ENCODE measurements around the gene CDR2.
"Not testable (repeated sequence)": the region's sequence is repeated elsewhere in the genome, so short reads cannot be mapped to it uniquely, and the experiment has no call there.

CDR2 gene

DNA sequence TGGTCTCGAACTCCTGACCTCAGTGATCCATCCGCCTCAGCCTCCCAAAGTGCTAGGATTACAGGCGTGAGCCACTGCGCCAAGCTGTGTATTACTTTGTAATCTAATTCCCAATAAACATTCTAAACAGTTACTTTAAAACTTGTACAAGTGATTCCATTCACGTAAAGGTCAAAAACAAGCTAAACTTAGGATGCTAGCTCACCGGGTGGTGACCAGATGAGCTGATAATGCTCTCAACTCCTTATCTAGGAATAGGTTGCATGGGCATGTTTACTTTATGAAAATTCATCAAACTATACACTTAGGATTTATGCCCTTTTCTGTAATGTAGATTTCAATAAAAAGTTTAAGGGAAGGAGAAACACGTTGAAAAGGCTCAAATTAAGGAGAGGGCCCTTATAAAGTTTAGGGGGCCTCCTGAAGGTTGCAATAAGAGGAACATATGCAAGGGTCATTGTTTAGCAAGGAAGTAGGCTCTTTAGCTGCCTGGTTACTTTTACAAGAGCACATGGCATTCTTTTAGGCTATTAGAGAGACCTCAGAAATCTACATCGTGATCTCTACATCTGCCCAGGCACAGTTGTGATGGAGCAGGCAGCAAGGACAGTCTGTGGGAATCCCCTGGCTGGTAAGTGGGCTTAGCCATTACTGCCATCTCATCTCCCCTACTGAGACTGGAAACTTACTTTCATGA, 13.3 kb downstream of the CDR2 start:
- peaks cover 44% of the 10 kb centered on the region for H3K36me3 ChIP-seq (ENCODE audit: control insufficient read depth, insufficient read depth, low read length, severe bottlenecking)
- H3K4me3 ChIP-seq (ENCODE audit: low read length), result no peak overlapping the region
- no peak for DNase-seq (ENCODE audit: low read depth)
- no peaks in the 10 kb centered on the region for H3K27me3 ChIP-seq (replicated peaks; ENCODE audit: control insufficient read depth, insufficient read depth, low read length)
- H3K9ac ChIP-seq (ENCODE audit: low read length), result no peak overlapping the region
- H3K4me1 ChIP-seq (ENCODE audit: control insufficient read depth, insufficient read depth, low read length), result peaks cover 5% of the 10 kb centered on the region
- no peaks in the 10 kb centered on the region for H3K9me3 ChIP-seq (ENCODE audit: control insufficient read depth, low read length)

DNA sequence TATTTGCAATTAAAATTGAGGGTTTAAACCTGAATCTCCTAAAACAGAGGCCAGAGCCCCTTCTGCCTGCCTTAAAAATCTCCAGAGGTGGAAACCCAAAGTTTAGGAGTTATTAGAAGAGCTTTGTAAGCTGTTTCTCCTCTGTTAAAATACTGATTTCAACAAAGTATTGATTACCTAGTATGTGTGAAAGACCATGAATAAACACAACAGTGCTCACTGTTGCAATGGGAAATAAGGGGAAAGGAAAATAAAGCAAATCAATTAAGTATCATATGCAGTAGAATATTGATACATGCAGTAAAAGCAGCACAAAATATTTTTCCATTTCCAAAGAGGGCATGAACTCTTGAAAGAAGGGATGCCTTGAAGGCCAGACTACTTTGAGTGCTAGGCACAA, 14.7 kb downstream of the CDR2 start:
- Histone ChIP-seq H3K4me1 (ENCODE audit: control insufficient read depth, insufficient read depth, low read length) (peaks cover 5% of the 10 kb centered on the region), H3K9me3 (ENCODE audit: control insufficient read depth, low read length) (no peaks in the 10 kb centered on the region), H3K4me3 (ENCODE audit: low read length) (no peak overlapping the region), H3K36me3 (ENCODE audit: control insufficient read depth, insufficient read depth, low read length, severe bottlenecking) (peaks cover 41% of the 10 kb centered on the region), H3K27me3 (replicated peaks; ENCODE audit: control insufficient read depth, insufficient read depth, low read length) (no peaks in the 10 kb centered on the region), H3K9ac (ENCODE audit: low read length) (no peak overlapping the region)
- no peak for DNase-seq (ENCODE audit: low read depth)

GRCh38 chr16:22358000-22358399, 16.4 kb downstream of the CDR2 start:
- no peak for DNase-seq (ENCODE audit: low read depth)
- H3K27me3 ChIP-seq (replicated peaks; ENCODE audit: control insufficient read depth, insufficient read depth, low read length), result no peaks in the 10 kb centered on the region
- peaks cover 24% of the 10 kb centered on the region for H3K36me3 ChIP-seq (ENCODE audit: control insufficient read depth, insufficient read depth, low read length, severe bottlenecking)
- H3K4me3 ChIP-seq (ENCODE audit: low read length), result no peak overlapping the region
- no peaks in the 10 kb centered on the region for H3K9me3 ChIP-seq (ENCODE audit: control insufficient read depth, low read length)
- peaks cover 18% of the 10 kb centered on the region for H3K4me1 ChIP-seq (ENCODE audit: control insufficient read depth, insufficient read depth, low read length)
- no peak overlapping the region for H3K9ac ChIP-seq (ENCODE audit: low read length)

GRCh38 chr16:22357635-22357971, 16.8 kb downstream of the CDR2 start:
- Histone ChIP-seq H3K9ac (ENCODE audit: low read length) (no peak overlapping the region), H3K4me3 (ENCODE audit: low read length) (no peak overlapping the region), H3K27me3 (replicated peaks; ENCODE audit: control insufficient read depth, insufficient read depth, low read length) (no peaks in the 10 kb centered on the region), H3K36me3 (ENCODE audit: control insufficient read depth, insufficient read depth, low read length, severe bottlenecking) (peaks cover 20% of the 10 kb centered on the region), H3K9me3 (ENCODE audit: control insufficient read depth, low read length) (no peaks in the 10 kb centered on the region), H3K4me1 (ENCODE audit: control insufficient read depth, insufficient read depth, low read length) (peaks cover 22% of the 10 kb centered on the region)
- DNase-seq (ENCODE audit: low read depth), result no peak

GRCh38 chr16:22356930-22357634, 17.3 kb downstream of the CDR2 start:
- Histone ChIP-seq H3K4me3 (ENCODE audit: low read length) (no peak overlapping the region), H3K9me3 (ENCODE audit: control insufficient read depth, low read length) (no peaks in the 10 kb centered on the region), H3K27me3 (replicated peaks; ENCODE audit: control insufficient read depth, insufficient read depth, low read length) (no peaks in the 10 kb centered on the region), H3K9ac (ENCODE audit: low read length) (no peak overlapping the region), H3K36me3 (ENCODE audit: control insufficient read depth, insufficient read depth, low read length, severe bottlenecking) (peaks cover 16% of the 10 kb centered on the region), H3K4me1 (ENCODE audit: control insufficient read depth, insufficient read depth, low read length) (peaks cover 27% of the 10 kb centered on the region)
- DNase-seq (ENCODE audit: low read depth), result no peak

DNA sequence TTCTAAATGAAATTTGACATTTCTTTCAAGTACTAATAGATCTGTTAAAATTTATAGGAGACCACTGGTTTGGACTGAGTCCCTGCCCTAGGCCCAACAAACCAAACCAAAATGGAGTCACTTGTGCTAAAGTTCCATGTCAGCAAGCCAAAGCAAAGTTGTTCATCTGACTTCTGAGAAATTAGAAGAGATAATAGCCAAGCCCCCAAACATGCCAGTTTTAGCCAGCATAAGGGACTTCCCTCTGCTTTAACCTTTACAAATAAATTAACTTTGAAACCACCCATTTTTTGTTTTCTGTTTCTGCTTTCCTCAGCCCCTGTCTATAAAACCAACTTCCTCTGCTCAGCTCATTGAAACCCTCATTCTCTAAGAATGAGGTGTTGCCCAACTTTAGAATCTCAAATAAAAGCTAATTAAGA, 18.9 kb downstream of the CDR2 start:
- H3K9ac ChIP-seq (ENCODE audit: low read length), result no peak overlapping the region
- H3K36me3 ChIP-seq (ENCODE audit: control insufficient read depth, insufficient read depth, low read length, severe bottlenecking), result peaks cover 17% of the 10 kb centered on the region
- H3K27me3 ChIP-seq (replicated peaks; ENCODE audit: control insufficient read depth, insufficient read depth, low read length), result no peaks in the 10 kb centered on the region
- peaks cover 23% of the 10 kb centered on the region for H3K4me1 ChIP-seq (ENCODE audit: control insufficient read depth, insufficient read depth, low read length)
- DNase-seq (ENCODE audit: low read depth), result no peak
- no peaks in the 10 kb centered on the region for H3K9me3 ChIP-seq (ENCODE audit: control insufficient read depth, low read length)
- H3K4me3 ChIP-seq (ENCODE audit: low read length), result no peak overlapping the region

DNA sequence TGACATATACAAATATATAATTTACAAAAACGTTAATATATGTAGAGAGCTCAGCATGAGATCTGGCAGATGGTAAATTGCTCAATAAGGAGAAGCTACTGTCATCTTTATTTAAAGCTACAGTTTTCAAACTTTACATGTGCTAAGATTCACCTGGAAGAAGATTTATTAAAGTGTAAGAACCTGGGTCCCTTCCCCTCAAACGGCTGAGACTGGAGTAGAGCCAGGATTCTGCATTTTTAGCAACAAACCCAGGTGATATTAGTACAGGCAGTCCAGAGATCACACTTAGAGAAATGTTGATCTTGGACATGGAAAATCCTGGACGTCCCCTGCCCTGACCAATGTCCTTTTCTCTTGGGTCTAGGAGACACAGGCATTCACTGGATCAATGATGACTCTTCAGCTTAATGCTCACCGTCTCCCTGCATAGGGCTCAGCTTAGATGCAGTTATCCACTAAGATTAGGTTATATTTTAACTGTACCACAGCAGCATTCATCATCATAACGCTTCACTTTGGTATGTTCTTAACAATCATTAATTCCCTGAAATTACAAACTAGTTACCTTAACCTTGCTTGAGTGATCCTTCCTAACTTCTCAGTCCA, 20.4 kb downstream of the CDR2 start:
- H3K9me3 ChIP-seq (ENCODE audit: control insufficient read depth, low read length), result no peaks in the 10 kb centered on the region
- no peak for DNase-seq (ENCODE audit: low read depth)
- peaks cover 23% of the 10 kb centered on the region for H3K4me1 ChIP-seq (ENCODE audit: control insufficient read depth, insufficient read depth, low read length)
- H3K9ac ChIP-seq (ENCODE audit: low read length), result peak overlapping the region; percentile 19
- H3K27me3 ChIP-seq (replicated peaks; ENCODE audit: control insufficient read depth, insufficient read depth, low read length), result no peaks in the 10 kb centered on the region
- H3K4me3 ChIP-seq (ENCODE audit: low read length), result peak overlapping the region; percentile 19
- H3K36me3 ChIP-seq (ENCODE audit: control insufficient read depth, insufficient read depth, low read length, severe bottlenecking), result peaks cover 20% of the 10 kb centered on the region

GRCh38 chr16:22353191-22353919, 21.1 kb downstream of the CDR2 start:
- peaks cover 24% of the 10 kb centered on the region for H3K36me3 ChIP-seq (ENCODE audit: control insufficient read depth, insufficient read depth, low read length, severe bottlenecking)
- peak overlapping the region; percentile 19 for H3K9ac ChIP-seq (ENCODE audit: low read length)
- DNase-seq (ENCODE audit: low read depth), result peak; percentile 57
- peaks cover 23% of the 10 kb centered on the region for H3K4me1 ChIP-seq (ENCODE audit: control insufficient read depth, insufficient read depth, low read length)
- H3K4me3 ChIP-seq (ENCODE audit: low read length), result peak overlapping the region; percentile 19
- H3K9me3 ChIP-seq (ENCODE audit: control insufficient read depth, low read length), result no peaks in the 10 kb centered on the region
- no peaks in the 10 kb centered on the region for H3K27me3 ChIP-seq (replicated peaks; ENCODE audit: control insufficient read depth, insufficient read depth, low read length)

- Histone ChIP-seq H3K9ac (ENCODE audit: low read length) (no peak overlapping the region), H3K9me3 (ENCODE audit: control insufficient read depth, low read length) (no peaks in the 10 kb centered on the region), H3K4me3 (ENCODE audit: low read length) (no peak overlapping the region), H3K27me3 (replicated peaks; ENCODE audit: control insufficient read depth, insufficient read depth, low read length) (no peaks in the 10 kb centered on the region), H3K36me3 (ENCODE audit: control insufficient read depth, insufficient read depth, low read length, severe bottlenecking) (peaks cover 29% of the 10 kb centered on the region), H3K4me1 (ENCODE audit: control insufficient read depth, insufficient read depth, low read length) (peaks cover 23% of the 10 kb centered on the region)
- DNase-seq (ENCODE audit: low read depth), result no peak
These were observed 21.7 kb downstream of the CDR2 start for GRCh38 chr16:22352723-22353122.

- H3K9ac ChIP-seq (ENCODE audit: low read length), result no peak overlapping the region
- H3K36me3 ChIP-seq (ENCODE audit: control insufficient read depth, insufficient read depth, low read length, severe bottlenecking), result peaks cover 32% of the 10 kb centered on the region
- H3K4me3 ChIP-seq (ENCODE audit: low read length), result no peak overlapping the region
- H3K9me3 ChIP-seq (ENCODE audit: control insufficient read depth, low read length), result no peaks in the 10 kb centered on the region
- H3K4me1 ChIP-seq (ENCODE audit: control insufficient read depth, insufficient read depth, low read length), result peaks cover 23% of the 10 kb centered on the region
- no peak for DNase-seq (ENCODE audit: low read depth)
- H3K27me3 ChIP-seq (replicated peaks; ENCODE audit: control insufficient read depth, insufficient read depth, low read length), result no peaks in the 10 kb centered on the region
These were observed 22.3 kb downstream of the CDR2 start for GRCh38 chr16:22352140-22352539.

DNA sequence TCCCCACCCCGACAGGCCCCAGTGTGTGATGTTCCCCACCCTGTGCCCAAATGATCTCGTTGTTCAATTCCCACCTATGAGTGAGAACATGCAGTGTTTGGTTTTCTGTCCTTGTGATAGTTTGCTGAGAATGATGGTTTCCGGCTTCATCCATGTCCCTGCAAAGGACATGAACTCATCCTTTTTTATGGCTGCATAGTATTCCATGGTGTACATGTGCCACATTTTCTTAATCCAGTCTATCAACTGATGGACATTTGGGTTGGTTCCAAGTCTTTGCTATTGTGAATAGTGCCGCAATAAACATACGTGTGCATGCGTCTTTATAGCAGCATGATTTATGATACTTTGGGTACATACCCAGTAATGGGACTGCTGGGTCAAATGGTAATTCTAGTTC, 23.4 kb downstream of the CDR2 start:
- peaks cover 23% of the 10 kb centered on the region for H3K4me1 ChIP-seq (ENCODE audit: control insufficient read depth, insufficient read depth, low read length)
- H3K9ac ChIP-seq (ENCODE audit: low read length); H3K27me3 ChIP-seq (replicated peaks; ENCODE audit: control insufficient read depth, insufficient read depth, low read length); H3K9me3 ChIP-seq (ENCODE audit: control insufficient read depth, low read length); H3K4me3 ChIP-seq (ENCODE audit: low read length); DNase-seq (ENCODE audit: low read depth): not testable (repeated sequence)
- H3K36me3 ChIP-seq (ENCODE audit: control insufficient read depth, insufficient read depth, low read length, severe bottlenecking), result peaks cover 43% of the 10 kb centered on the region
